ENCODE results near the gene PDLIM3. TPM values are rescaled to one million over a fixed set of nuclear protein-coding genes. Genes with fewer than 3 reads are reported as not detected.

PDLIM3 gene
- total RNA-seq, 6 donors from 2014 or later = 15.9 to 183 (median 42.2) TPM

GRCh38 chr4:185510806-185511205, 24.5 kb downstream of the PDLIM3 start:
- DNase-seq = no peak
- 86 to 89% methylated on average over 5 of the region's 5 CpGs for WGBS, 2 donors
- ATAC-seq (ENCODE audit: low FRiP score in 2 of 2) = no peak

DNA sequence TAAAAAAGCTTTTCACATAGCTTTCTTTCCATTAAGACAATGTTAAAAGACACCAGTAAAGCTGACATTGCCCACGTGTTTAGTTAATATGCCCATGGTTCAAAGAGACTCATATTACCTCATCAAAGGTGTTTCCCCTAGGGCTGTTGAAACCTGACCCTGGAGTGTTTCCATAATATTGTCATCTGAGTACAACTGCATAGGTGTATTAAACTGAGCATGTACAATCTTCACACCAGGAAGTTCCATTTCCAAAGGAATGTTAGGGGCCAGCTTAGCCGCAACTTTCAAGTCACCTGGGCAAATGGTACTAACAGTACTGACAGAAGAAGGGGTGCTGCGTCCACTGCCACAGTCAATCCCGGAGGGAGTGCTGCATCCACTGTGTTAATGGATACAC, 27.1 kb downstream of the PDLIM3 start:
- H3K27me3 ChIP-seq = no peaks in the 10 kb centered on the region
- H3K27ac ChIP-seq = no peak overlapping the region

More at GRCh38 chr4:185510806-185511205, 24.5 kb downstream of the PDLIM3 start:
- no peak for TF ChIP-seq POLR2A (IDR thresholded peaks at IDR 0.05)
- TF ChIP-seq EP300 (IDR thresholded peaks at IDR 0.05) = no peak
- TF ChIP-seq CTCF (IDR thresholded peaks at IDR 0.05) = no peak
- TF ChIP-seq POLR2AphosphoS5 (IDR thresholded peaks at IDR 0.05) = no peak
- Histone ChIP-seq H3K4me1 (peaks cover 4 to 15% (median 11%) of the 10 kb centered on the region in 4 donors), H3K27ac (no peak overlapping the region), H3K9me3 (no peaks in the 10 kb centered on the region), H3K27me3 (no peaks in the 10 kb centered on the region), H3K4me3 (no peak overlapping the region), H3K36me3 (no peaks in the 10 kb centered on the region)

DNA sequence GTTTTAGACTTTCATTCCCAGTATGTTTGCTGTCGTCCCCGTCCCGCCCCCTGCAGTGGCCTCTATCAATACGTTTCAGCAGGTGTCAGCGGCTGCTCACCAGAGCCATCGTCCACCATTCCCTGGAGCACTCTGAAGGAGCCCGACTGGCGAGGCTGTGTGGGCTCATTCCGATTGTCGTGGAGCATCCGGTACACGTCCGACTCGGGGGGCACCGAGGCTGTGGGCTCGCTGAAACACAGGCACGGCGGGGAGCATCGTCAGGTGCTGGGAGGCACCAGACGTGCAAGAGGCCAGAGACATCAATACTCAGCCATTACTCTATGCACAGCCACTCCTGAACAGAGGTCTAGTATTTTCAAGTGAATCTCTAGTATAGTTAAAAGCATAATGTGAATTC, 28.9 kb downstream of the PDLIM3 start:
- 93 to 94% methylated on average over 20 of the region's 20 CpGs for WGBS, 2 donors
- Histone ChIP-seq H3K27ac (no peak overlapping the region), H3K9me3 (no peaks in the 10 kb centered on the region), H3K4me3 (no peak overlapping the region), H3K27me3 (no peaks in the 10 kb centered on the region), H3K36me3 (peaks cover 0 to 10% (median 2%) of the 10 kb centered on the region in 4 donors), H3K4me1 (no peaks in the 10 kb centered on the region)
- no peak for ATAC-seq (ENCODE audit: low FRiP score in 2 of 2)
- TF ChIP-seq POLR2AphosphoS5 (IDR thresholded peaks at IDR 0.05) (no peak), CTCF (IDR thresholded peaks at IDR 0.05) (no peak), EP300 (IDR thresholded peaks at IDR 0.05) (no peak), POLR2A (IDR thresholded peaks at IDR 0.05) (no peak)
- DNase-seq = peak in 1 of 2 donors; percentile 57

More for the DNA sequence above, 27.1 kb downstream of the PDLIM3 start:
- ATAC-seq (ENCODE audit: low FRiP score in 2 of 2) (peak in 1 of 2 donors; percentile 60), DNase-seq (no peak)
- no peak overlapping the region for H3K4me3 ChIP-seq
- 64 to 75% methylated on average over 4 of the region's 4 CpGs for WGBS, 2 donors
- peaks cover 2 to 10% (median 4%) of the 10 kb centered on the region in 4 donors for H3K4me1 ChIP-seq
- no peaks in the 10 kb centered on the region for H3K36me3 ChIP-seq
- H3K9me3 ChIP-seq = no peaks in the 10 kb centered on the region
- no peak for TF ChIP-seq EP300 (IDR thresholded peaks at IDR 0.05)
- no peak for TF ChIP-seq CTCF (IDR thresholded peaks at IDR 0.05)
- no peak for TF ChIP-seq POLR2A (IDR thresholded peaks at IDR 0.05)
- TF ChIP-seq POLR2AphosphoS5 (IDR thresholded peaks at IDR 0.05) = no peak

DNA sequence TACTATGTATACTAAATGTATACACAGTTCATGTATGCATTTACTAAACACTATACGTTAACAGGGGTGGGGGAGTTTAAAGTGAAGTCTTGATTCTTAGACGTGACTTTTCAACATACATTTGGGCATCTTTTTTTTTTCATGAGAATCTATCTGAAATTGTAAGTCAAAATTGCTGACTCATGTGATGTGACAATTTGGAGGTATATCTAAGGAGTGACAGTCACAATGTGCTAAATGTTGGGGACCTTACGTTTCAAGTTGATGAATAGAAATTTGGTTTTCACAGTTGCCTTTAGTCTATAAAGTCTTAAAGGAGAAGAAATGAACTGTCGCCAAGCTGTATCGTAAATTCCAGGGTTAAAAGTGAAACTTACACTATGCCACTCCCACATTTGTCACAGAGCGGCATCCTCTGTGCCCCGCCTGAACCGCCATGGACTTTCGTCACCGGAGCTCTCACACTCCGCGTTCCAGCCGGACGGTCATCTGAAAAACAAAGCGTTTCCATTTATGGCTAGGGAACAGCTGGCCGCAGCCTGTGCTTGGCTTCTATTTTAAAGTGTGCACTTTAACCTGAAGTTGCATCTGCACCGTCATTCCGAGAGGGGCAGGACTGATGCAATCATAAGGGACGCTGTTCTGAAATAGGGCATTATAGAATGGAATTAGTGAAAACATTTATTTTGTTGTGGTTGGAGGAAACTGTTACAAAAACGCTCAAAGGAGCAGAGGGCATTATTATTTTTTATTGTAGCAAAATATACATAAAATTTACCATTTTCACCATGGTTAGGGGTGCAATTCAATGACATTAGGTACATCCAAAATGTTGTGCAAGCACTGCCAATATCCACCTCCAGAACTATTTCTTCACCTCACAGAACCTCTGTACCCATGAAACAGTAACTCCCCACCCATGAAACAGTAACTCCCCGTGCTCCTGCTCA, 30.9 kb downstream of the PDLIM3 start:
- 70 to 80% methylated on average over 21 of the region's 21 CpGs for WGBS, 2 donors
- peak overlapping the region in 3 of 4 donors; percentile 23 to 32 (median 30) for H3K27ac ChIP-seq
- DNase-seq = peak; percentile 17 to 39

More for the DNA sequence above, 30.9 kb downstream of the PDLIM3 start:
- H3K4me3 ChIP-seq = peak overlapping the region in 1 of 4 donors; percentile 19
- H3K4me1 ChIP-seq = no peaks in the 10 kb centered on the region
- peaks cover 0 to 7% (median 0%) of the 10 kb centered on the region in 4 donors for H3K9me3 ChIP-seq
- TF ChIP-seq POLR2AphosphoS5 (IDR thresholded peaks at IDR 0.05) (peak; percentile 85), EP300 (IDR thresholded peaks at IDR 0.05) (peak in 1 of 4 donors; percentile 64), CTCF (IDR thresholded peaks at IDR 0.05) (no peak)
- ATAC-seq (ENCODE audit: low FRiP score in 2 of 2) = peak; percentile 38 to 71
- H3K36me3 ChIP-seq = peaks cover 0 to 14% (median 2%) of the 10 kb centered on the region in 4 donors
- H3K27me3 ChIP-seq = no peaks in the 10 kb centered on the region
